GM18526 (cell line): ENCODE results near the gene WNT7A.

ENCODE experiments used
- POLR2A ChIP-seq: IDR thresholded peaks from 3 replicates; pipeline ENCODE4 v1.6.1; 2011; ENCODE audit not compliant: insufficient read length; ENCODE audit errors: extremely low read depth

WNT7A gene

GRCh38 chr3:13811614-13812013 is 68.3 kb downstream of the WNT7A start:
- TF ChIP-seq POLR2A: no peak

DNA sequence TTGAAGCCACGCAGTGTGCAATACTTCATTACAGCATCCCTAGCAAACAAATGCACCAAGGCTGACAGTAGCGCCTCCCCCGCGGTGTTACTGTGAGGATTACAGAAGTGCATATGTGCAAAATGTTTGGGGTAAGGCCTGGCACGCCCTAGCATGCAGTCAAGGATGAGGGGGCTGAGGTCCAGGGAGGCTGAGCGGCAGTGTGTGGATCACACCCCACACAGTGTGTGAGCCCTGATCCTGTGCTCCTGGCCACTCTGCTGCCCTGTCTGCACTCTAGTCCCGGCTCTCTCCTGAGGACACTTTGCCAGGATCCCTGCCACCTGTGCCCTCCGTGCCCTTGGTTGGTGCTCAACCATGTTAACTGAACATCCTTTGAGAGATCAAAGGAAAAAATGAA is 71.3 kb downstream of the WNT7A start:
- no peak for TF ChIP-seq POLR2A

- TF ChIP-seq POLR2A: no peak
Measured at GRCh38 chr3:13801361-13802204, 78.3 kb downstream of the WNT7A start.

DNA sequence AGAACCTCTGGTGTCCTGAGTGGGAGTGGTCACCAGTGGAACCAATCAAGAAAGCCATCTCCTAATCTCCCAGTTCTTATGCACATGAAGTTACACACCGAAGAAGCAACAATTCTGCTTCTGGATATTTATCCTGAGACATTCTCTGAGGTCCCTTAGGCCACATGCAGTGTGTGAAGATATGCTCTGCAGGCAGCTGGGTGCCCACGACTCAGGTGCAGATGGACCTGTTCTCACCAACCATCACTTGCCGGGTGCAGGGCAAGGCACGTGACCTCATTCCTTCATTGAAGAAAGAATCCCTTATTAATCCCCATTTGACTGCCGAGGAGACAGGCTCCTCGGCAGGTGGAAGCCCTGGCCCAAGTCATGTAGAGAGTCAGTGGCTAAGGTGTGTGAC is 79.8 kb downstream of the WNT7A start:
- TF ChIP-seq POLR2A: no peak

DNA sequence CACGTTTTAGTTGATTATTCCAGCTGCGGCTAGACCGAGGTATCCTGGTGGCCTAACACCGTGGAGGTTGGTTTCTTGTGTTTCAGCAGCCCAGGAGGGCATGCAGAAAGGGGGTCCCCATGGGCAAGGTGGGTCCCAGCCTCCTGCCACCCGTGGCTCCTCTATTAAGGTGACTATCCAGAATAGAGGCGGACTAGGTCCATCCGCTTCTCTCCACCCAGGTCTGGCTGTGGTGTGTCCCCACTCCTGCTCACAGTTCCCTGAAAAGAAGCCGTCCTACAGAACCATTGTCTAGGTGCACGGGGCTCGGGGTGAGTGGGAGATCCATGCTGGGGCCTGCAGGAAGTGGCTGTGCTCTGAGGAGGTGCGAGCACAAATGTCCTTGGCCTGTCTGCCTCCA is 81.5 kb downstream of the WNT7A start:
- TF ChIP-seq POLR2A: no peak

GRCh38 chr3:13796701-13797460 is 83.0 kb downstream of the WNT7A start:
- no peak for TF ChIP-seq POLR2A

DNA sequence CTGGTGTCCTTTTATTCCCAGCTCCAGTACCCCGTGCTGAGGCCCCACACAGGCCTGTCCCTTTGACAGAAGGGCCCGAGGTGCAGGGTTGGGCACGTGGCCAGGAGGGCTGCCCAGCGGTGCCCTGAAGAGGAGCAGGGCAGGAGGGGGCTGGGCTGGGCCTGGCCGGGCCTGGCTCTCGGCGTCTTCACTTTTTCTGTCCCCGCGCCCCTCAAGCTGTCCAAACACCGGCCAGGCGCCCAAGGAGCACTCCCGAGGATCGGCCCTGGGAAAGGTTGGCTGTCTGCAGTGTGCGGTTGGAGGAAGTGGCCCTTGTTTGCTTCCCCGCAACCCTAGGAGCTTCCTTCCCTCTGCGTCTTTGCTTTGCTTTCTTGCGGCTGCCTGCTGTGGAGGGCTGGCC is 84.1 kb downstream of the WNT7A start:
- TF ChIP-seq POLR2A: no peak

GRCh38 chr3:13794322-13794721 is 85.5 kb downstream of the WNT7A start:
- TF ChIP-seq POLR2A: no peak

DNA sequence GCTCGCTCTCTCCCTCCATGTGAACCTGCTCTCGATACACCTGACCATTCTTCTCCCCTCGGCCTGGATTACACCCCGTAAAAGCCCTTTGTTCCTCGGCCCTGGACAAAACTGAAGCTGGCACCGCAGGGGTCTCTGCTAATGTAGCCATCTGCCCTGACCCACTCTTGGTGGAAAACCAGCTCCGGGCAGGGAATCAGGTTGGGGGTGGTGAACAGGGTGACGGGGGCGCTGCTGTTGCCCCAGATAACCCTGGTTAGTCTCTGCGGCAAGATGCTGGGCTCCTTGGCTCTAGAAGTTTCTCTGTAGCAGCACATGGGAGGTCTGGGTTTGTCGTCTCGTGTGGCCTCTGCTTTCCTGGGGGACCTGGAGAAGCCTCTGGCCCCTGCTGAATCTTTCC is 86.4 kb downstream of the WNT7A start:
- no peak for TF ChIP-seq POLR2A

DNA sequence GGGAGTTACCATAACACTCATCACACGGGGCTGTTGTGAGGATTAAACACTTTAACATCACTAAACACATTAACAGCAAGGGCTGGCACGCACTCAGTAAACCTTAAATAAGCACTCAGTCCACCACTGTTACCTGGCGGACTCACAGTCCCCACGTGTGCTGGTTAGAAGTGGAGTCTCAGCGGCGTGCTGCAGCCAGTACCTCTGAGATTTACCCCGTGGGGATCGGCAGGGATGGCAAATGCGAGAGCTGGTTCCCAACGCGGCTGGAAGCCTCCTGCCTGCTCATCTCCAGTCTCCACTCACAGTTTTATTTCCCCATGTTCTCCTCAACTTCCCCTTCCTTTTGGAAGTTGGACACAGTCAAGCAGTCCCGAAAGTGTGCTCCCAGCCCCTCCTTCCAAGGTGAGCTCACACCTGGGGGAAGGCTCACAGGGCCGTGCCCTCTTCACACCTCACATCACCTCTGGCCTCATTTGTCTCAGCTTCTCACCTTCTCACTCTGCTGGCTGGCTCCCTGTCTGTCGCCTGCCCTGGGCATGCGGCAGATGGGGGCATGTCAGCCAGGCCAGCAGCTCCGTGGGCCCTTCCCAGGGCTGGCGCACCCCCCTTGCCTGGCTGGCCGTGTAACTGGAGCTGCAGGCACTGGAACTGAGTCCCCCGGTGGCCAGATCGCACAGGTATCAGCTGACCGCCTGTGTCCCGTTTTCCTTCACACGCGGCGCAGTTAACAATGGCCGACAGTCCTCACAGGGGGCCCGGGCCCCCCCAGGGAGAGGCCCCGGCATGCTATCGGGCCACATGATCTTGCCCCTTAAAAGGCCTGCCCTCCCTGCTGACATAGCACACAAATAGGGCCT is 87.1 kb downstream of the WNT7A start:
- TF ChIP-seq POLR2A: no peak

- no peak for TF ChIP-seq POLR2A
Measured at GRCh38 chr3:13792051-13792490, 87.8 kb downstream of the WNT7A start.

DNA sequence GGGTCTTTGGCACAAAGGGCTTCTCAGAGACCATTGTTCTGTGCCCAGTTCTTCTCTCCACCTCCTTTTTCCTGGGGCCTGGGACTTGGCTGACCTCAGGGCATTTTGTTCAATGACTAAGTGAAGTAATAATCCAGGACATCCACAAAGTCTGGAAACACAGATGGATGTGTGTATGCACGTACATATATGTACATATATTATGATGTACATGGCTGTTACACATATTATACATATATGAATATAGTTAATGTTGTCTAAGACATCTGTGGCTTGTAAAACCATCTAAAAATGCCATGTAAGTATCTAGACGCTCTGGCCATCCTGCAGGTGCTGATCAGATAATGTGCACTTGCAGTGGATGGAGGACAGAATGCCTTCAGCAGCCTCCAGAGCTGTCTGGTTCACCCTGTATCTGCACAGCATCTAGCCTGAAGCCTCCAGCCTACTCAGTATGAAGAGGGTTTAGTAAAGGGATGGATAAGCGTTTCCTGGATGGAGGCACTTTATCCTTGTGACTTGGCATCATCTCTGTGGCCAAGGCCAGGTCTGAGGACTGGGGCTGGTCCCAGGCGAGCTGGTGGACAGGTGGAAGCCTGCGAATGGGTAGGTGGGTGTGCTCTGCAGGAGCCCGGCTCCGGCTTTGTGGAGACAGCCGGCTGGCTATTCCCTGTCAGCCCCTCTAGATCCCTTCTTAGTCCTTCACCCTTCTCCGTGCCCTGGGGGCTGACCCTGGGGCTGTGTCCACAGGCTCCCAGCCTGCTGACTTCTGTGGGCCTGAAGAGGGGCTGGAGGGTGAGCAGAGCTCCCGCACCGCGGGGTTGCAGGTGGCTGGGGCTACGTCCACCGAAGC is 88.4 kb downstream of the WNT7A start:
- TF ChIP-seq POLR2A: no peak

DNA sequence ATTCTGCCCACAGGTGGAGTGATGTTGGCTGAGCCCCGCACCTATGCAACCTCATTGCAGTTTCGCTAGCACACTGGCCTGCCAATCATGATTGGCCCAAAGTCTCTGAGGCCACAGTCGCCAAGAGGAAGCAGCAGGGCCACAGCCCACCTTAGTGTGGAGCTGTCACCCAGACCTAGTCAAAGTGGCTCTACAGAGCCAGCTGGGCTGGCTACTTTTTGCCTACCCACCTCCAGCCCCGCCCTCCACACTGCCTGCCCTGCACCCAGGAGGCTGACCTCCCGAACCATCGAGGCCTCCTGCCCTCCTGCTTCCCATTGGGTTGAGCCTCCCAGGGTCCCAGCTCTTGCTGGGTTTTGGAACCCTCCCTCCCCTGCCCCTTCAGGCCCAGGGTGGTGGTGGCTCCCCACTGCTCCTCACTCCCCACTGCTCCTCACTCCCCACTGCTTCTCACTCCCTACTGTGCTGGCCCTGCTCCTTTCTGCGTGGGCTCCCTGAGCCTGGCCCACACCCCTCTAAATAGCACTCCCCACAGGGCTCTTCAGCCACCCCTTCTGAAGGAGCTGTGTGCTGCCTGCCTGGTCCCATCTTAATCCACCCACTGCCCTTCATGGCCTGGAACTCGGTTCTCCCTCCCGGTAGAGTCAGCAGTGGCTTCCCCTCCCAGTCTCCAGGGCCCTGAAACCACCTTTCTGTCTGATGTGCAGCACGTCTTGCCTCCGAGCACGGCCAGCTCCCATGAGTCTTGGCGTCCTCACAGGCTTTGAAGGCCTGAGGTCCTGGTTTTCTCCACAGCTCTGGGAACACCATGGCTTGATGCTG is 89.3 kb downstream of the WNT7A start:
- no peak for TF ChIP-seq POLR2A
